ENCODE data around the gene TIMM13.

- no peak for TF ChIP-seq CHD4 (IDR thresholded peaks at IDR 0.05; ENCODE audit: borderline replicate concordance)
- TF ChIP-seq PBX3 (IDR thresholded peaks at IDR 0.05) = no peak
- no peak for TF ChIP-seq CEBPB (IDR thresholded peaks at IDR 0.05)
- TF ChIP-seq CHD2 (IDR thresholded peaks at IDR 0.05; ENCODE audit: low read length, partially characterized antibody) = no peak
- no peak for TF ChIP-seq USF2 (IDR thresholded peaks at IDR 0.05)
- no peak for TF ChIP-seq EP300 (IDR thresholded peaks at IDR 0.05)
- no peak for TF ChIP-seq EHF (CRISPR knock-in tag; IDR thresholded peaks at IDR 0.05)
- TF ChIP-seq CTCF (IDR thresholded peaks at IDR 0.05) = no peak
Observed at GRCh38 chr19:2423071-2423914, 4.1 kb downstream of the TIMM13 start.
